ENCODE results near the gene EPSTI1.

- no peak for TF ChIP-seq CTCF (IDR thresholded peaks at IDR 0.05)
- TF ChIP-seq POLR2A (IDR thresholded peaks at IDR 0.05): no peak
Measured at GRCh38 chr13:43000676-43001075, 8.6 kb upstream of the EPSTI1 start.
